DMS153 treated with DMSO at 0.1 percent for 48 hours (cell line): Measurements from ENCODE around the gene SUGCT.

Experiments used
- DNase-seq: peaks from one replicate; lab custom pipeline; 2025; ENCODE audit not compliant: unreplicated experiment; lab: John Stamatoyannopoulos, UW

The SUGCT gene

GRCh38 chr7:40799493-40800403 lies 664.9 kb downstream of the SUGCT start:
- no peak for DNase-seq

- DNase-seq, result no peak
These were observed 666.0 kb downstream of the SUGCT start for GRCh38 chr7:40800771-40801170.

GRCh38 chr7:40802497-40802896 lies 667.7 kb downstream of the SUGCT start:
- DNase-seq, result no peak

- no peak for DNase-seq
These were observed 669.8 kb downstream of the SUGCT start for GRCh38 chr7:40804477-40805215.

- DNase-seq, result no peak
These were observed 670.6 kb downstream of the SUGCT start for GRCh38 chr7:40805361-40805760.

GRCh38 chr7:40808378-40808942 lies 673.7 kb downstream of the SUGCT start:
- DNase-seq, result no peak

- no peak for DNase-seq
These were observed 675.5 kb downstream of the SUGCT start for GRCh38 chr7:40810274-40810673.

- no peak for DNase-seq
These were observed 676.9 kb downstream of the SUGCT start for GRCh38 chr7:40811666-40812065.

- DNase-seq, result no peak
These were observed 680.2 kb downstream of the SUGCT start for GRCh38 chr7:40815022-40815421.

GRCh38 chr7:40815512-40815911 lies 680.7 kb downstream of the SUGCT start:
- no peak for DNase-seq

- DNase-seq, result no peak
These were observed 688.1 kb downstream of the SUGCT start for GRCh38 chr7:40822861-40823260.

GRCh38 chr7:40824461-40824860 lies 689.7 kb downstream of the SUGCT start:
- no peak for DNase-seq

- no peak for DNase-seq
These were observed 691.8 kb downstream of the SUGCT start for GRCh38 chr7:40826411-40827221.

GRCh38 chr7:40827222-40828085 lies 692.6 kb downstream of the SUGCT start:
- no peak for DNase-seq

GRCh38 chr7:40828686-40829600 lies 694.1 kb downstream of the SUGCT start:
- no peak for DNase-seq

GRCh38 chr7:40833191-40833887 lies 698.5 kb downstream of the SUGCT start:
- no peak for DNase-seq

- DNase-seq, result no peak
These were observed 699.1 kb downstream of the SUGCT start for GRCh38 chr7:40833888-40834234.

- no peak for DNase-seq
These were observed 701.4 kb downstream of the SUGCT start for GRCh38 chr7:40836218-40836617.

- DNase-seq, result no peak
These were observed 705.1 kb downstream of the SUGCT start for GRCh38 chr7:40839881-40840280.
